Liver (tissue), 3 donors: ENCODE data around the gene PCSK1N.

Source experiments
- EGR1 ChIP-seq, 2 donors: IDR thresholded peaks; 2 replicates each; pipeline ENCODE4 v1.6.1; 2016 to 2018; ENCODE audit warnings: antibody characterized with exemption in 2 of 2, low read depth in 2 of 2
- FOXA1 ChIP-seq: IDR thresholded peaks from 2 replicates; pipeline ENCODE4 v1.6.1; 2016; ENCODE audit warnings: antibody characterized with exemption
- GABPA ChIP-seq, 2 donors: IDR thresholded peaks in 1 of 2; conservative IDR thresholded peaks in 1 of 2; 2 replicates each; pipeline ENCODE4 v1.6.1; 2016; ENCODE audit warnings: antibody characterized with exemption in 2 of 2, mild to moderate bottlenecking in 1 of 2, moderate library complexity in 1 of 2
- JUND ChIP-seq, 2 donors: IDR thresholded peaks; 2 replicates each; pipeline ENCODE4 v1.6.1; 2016; ENCODE audit warnings: antibody characterized with exemption in 2 of 2
- RAD21 ChIP-seq, 2 donors: IDR thresholded peaks; 2 replicates each; pipeline ENCODE4 v1.6.1; 2016; ENCODE audit warnings: antibody characterized with exemption in 2 of 2, mild to moderate bottlenecking in 2 of 2
- TAF1 ChIP-seq: conservative IDR thresholded peaks from 2 replicates; pipeline ENCODE4 v1.6.1; 2016; ENCODE audit warnings: antibody characterized with exemption, mild to moderate bottlenecking
- TF ChIP-seq, protein P1 (sequence below): fragments of 150-350 bp; IDR thresholded peaks from 2 replicates; pipeline ENCODE4 v1.5.1; 2017; ENCODE audit warnings: improper control_type of control experiment, low read depth, low read length; ENCODE audit not compliant: missing input control
- TF ChIP-seq, protein P2 (sequence below): IDR thresholded peaks from 2 replicates; pipeline ENCODE4 v1.6.1; 2016; ENCODE audit warnings: antibody characterized with exemption, mild to moderate bottlenecking
- TF ChIP-seq, protein P3 (sequence below): IDR thresholded peaks from 2 replicates; pipeline ENCODE4 v1.6.1; 2016; ENCODE audit warnings: antibody characterized with exemption
- TF ChIP-seq, protein P4 (sequence below): IDR thresholded peaks from 2 replicates; pipeline ENCODE4 v1.6.1; 2016; ENCODE audit warnings: antibody characterized with exemption
- donor health status: healthy.
- donor health status: healthy.

DNA sequence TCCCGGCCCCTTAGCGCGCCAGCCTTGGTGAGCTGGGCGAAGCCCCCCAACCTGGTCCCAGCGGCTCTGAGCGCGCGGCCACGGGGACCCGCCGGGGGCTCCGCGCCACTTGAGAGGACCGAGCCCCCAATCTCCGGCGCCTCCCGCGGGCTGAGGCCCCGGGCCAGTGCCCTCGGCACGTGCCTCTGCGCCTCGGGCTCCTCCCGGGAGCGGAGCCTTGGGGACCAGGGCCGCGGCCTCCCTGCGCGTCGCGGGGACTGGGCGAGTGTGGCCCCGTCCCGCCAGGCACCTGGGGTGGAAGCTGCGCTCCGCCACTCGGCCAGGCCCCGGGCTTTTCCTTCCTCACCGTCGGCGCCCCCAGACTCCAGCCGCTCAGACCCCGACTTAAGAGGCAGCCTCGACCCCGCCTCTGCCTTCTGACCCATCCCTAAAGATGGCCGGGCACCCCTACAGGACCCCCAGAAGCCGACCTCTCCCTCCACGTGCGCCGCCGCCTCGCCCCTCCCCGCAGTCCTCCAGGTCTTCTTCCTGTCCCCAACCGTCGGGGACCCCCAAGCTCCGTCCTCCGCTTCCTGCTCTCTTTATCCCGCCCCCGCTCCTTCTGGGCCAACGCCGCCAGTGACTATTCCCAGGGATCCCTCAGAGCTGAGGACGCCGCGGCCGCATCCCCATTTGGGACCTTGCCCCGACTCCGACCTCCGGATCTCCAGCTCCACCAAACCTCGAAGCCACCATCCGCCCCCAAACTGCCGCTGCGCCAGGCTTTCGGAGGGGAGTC is 8.3 kb downstream of the PCSK1N start:
- TF ChIP-seq, protein P1, sequence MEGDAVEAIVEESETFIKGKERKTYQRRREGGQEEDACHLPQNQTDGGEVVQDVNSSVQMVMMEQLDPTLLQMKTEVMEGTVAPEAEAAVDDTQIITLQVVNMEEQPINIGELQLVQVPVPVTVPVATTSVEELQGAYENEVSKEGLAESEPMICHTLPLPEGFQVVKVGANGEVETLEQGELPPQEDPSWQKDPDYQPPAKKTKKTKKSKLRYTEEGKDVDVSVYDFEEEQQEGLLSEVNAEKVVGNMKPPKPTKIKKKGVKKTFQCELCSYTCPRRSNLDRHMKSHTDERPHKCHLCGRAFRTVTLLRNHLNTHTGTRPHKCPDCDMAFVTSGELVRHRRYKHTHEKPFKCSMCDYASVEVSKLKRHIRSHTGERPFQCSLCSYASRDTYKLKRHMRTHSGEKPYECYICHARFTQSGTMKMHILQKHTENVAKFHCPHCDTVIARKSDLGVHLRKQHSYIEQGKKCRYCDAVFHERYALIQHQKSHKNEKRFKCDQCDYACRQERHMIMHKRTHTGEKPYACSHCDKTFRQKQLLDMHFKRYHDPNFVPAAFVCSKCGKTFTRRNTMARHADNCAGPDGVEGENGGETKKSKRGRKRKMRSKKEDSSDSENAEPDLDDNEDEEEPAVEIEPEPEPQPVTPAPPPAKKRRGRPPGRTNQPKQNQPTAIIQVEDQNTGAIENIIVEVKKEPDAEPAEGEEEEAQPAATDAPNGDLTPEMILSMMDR, result no peak
- TF ChIP-seq, protein P2, sequence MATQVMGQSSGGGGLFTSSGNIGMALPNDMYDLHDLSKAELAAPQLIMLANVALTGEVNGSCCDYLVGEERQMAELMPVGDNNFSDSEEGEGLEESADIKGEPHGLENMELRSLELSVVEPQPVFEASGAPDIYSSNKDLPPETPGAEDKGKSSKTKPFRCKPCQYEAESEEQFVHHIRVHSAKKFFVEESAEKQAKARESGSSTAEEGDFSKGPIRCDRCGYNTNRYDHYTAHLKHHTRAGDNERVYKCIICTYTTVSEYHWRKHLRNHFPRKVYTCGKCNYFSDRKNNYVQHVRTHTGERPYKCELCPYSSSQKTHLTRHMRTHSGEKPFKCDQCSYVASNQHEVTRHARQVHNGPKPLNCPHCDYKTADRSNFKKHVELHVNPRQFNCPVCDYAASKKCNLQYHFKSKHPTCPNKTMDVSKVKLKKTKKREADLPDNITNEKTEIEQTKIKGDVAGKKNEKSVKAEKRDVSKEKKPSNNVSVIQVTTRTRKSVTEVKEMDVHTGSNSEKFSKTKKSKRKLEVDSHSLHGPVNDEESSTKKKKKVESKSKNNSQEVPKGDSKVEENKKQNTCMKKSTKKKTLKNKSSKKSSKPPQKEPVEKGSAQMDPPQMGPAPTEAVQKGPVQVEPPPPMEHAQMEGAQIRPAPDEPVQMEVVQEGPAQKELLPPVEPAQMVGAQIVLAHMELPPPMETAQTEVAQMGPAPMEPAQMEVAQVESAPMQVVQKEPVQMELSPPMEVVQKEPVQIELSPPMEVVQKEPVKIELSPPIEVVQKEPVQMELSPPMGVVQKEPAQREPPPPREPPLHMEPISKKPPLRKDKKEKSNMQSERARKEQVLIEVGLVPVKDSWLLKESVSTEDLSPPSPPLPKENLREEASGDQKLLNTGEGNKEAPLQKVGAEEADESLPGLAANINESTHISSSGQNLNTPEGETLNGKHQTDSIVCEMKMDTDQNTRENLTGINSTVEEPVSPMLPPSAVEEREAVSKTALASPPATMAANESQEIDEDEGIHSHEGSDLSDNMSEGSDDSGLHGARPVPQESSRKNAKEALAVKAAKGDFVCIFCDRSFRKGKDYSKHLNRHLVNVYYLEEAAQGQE, result no peak
- TF ChIP-seq RAD21 (IDR thresholded peaks at IDR 0.05) (no peak), EGR1 (IDR thresholded peaks at IDR 0.05; ENCODE audit: low read depth in 2 of 2) (no peak), TAF1 (no peak), JUND (IDR thresholded peaks at IDR 0.05) (no peak), FOXA1 (no peak), GABPA (IDR thresholded peaks at IDR 0.05 in 1 of 2, conservative IDR thresholded peaks at IDR 0.05 in 1 of 2) (no peak)
- TF ChIP-seq, protein P3, sequence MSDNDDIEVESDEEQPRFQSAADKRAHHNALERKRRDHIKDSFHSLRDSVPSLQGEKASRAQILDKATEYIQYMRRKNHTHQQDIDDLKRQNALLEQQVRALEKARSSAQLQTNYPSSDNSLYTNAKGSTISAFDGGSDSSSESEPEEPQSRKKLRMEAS, result no peak
- TF ChIP-seq, protein P4, sequence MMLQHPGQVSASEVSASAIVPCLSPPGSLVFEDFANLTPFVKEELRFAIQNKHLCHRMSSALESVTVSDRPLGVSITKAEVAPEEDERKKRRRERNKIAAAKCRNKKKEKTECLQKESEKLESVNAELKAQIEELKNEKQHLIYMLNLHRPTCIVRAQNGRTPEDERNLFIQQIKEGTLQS, result no peak
